ENCODE measurements around the gene C2CD2L. TPM values are rescaled to one million over a fixed set of nuclear protein-coding genes. Genes with fewer than 3 reads are reported as not detected.
A peak's percentile ranks its signal among the peaks of the same experiment; 100 is the strongest.

C2CD2L gene
- total and polyA plus RNA-seq, 2 donors from 2014 or later, result 16.0 to 17.7 TPM

- intact Hi-C loops (cut with DNase I), result no loop called here
- DNase-seq, result peak in 1 of 5 donors; percentile 14
- H3K27me3 ChIP-seq (ENCODE audit: control insufficient read depth, insufficient read depth, low read length), result no peaks in the 10 kb centered on the region
- TF ChIP-seq CTCF (IDR thresholded peaks at IDR 0.05; ENCODE audit: borderline replicate concordance, extremely low read depth, insufficient read depth), result no peak
- H3K27ac ChIP-seq (ENCODE audit: low read depth in 2 of 2, low read length in 2 of 2), result no peak overlapping the region
- H3K4me3 ChIP-seq (ENCODE audit: low read length in 3 of 3), result no peak overlapping the region
- H3K36me3 ChIP-seq (ENCODE audit: control insufficient read depth in 2 of 3, insufficient read depth in 3 of 3, low read length in 3 of 3), result peaks cover 2 to 69% (median 53%) of the 10 kb centered on the region in 3 donors
- FAIRE-seq, result no peak
- no peaks in the 10 kb centered on the region for H3K4me1 ChIP-seq (ENCODE audit: control insufficient read depth in 2 of 3, insufficient read depth in 2 of 3, low read depth in 1 of 3, low read length in 3 of 3)
- H3K9me3 ChIP-seq (ENCODE audit: control insufficient read depth in 2 of 3, insufficient read depth in 1 of 3, low read length in 3 of 3), result no peaks in the 10 kb centered on the region
- H3K9ac ChIP-seq (ENCODE audit: low read length in 3 of 3), result no peak overlapping the region
Observed at GRCh38 chr11:119077839-119078238, 29.3 kb upstream of the C2CD2L start.

- Histone ChIP-seq H3K36me3 (ENCODE audit: control insufficient read depth in 2 of 3, insufficient read depth in 3 of 3, low read length in 3 of 3) (peaks cover 2 to 59% (median 43%) of the 10 kb centered on the region in 3 donors), H3K4me3 (ENCODE audit: low read length in 3 of 3) (no peak overlapping the region), H3K4me1 (ENCODE audit: control insufficient read depth in 2 of 3, insufficient read depth in 2 of 3, low read depth in 1 of 3, low read length in 3 of 3) (no peaks in the 10 kb centered on the region), H3K9ac (ENCODE audit: low read length in 3 of 3) (no peak overlapping the region), H3K9me3 (ENCODE audit: control insufficient read depth in 2 of 3, insufficient read depth in 1 of 3, low read length in 3 of 3) (no peaks in the 10 kb centered on the region), H3K27me3 (ENCODE audit: control insufficient read depth, insufficient read depth, low read length) (no peaks in the 10 kb centered on the region), H3K27ac (ENCODE audit: low read depth in 2 of 2, low read length in 2 of 2) (no peak overlapping the region)
- TF ChIP-seq CTCF (IDR thresholded peaks at IDR 0.05; ENCODE audit: borderline replicate concordance, extremely low read depth, insufficient read depth), result no peak
- FAIRE-seq, result no peak
- peak in 1 of 5 donors; percentile 65 for DNase-seq
- intact Hi-C loops (cut with DNase I), result no loop called here
Observed at GRCh38 chr11:119078675-119079420, 28.3 kb upstream of the C2CD2L start.

- DNase-seq (no peak), FAIRE-seq (no peak)
- H3K4me3 ChIP-seq (ENCODE audit: low read length in 3 of 3), result no peak overlapping the region
- TF ChIP-seq CTCF (IDR thresholded peaks at IDR 0.05; ENCODE audit: borderline replicate concordance, extremely low read depth, insufficient read depth), result no peak
- H3K27me3 ChIP-seq (ENCODE audit: control insufficient read depth, insufficient read depth, low read length), result no peaks in the 10 kb centered on the region
- H3K9me3 ChIP-seq (ENCODE audit: control insufficient read depth in 2 of 3, insufficient read depth in 1 of 3, low read length in 3 of 3), result no peaks in the 10 kb centered on the region
- H3K9ac ChIP-seq (ENCODE audit: low read length in 3 of 3), result no peak overlapping the region
- H3K27ac ChIP-seq (ENCODE audit: low read depth in 2 of 2, low read length in 2 of 2), result no peak overlapping the region
- peaks cover 2 to 49% (median 38%) of the 10 kb centered on the region in 3 donors for H3K36me3 ChIP-seq (ENCODE audit: control insufficient read depth in 2 of 3, insufficient read depth in 3 of 3, low read length in 3 of 3)
- H3K4me1 ChIP-seq (ENCODE audit: control insufficient read depth in 2 of 3, insufficient read depth in 2 of 3, low read depth in 1 of 3, low read length in 3 of 3), result peaks cover 0 to 10% (median 3%) of the 10 kb centered on the region in 3 donors
- intact Hi-C loops (cut with DNase I), result no loop called here
Observed at GRCh38 chr11:119081682-119082260, 25.4 kb upstream of the C2CD2L start.

Data from kidney (tissue), 14 donors.